Activated CD8-positive, alpha-beta T cell treated with anti-CD3 and anti-CD28 coated beads for 36 hours (primary cell): ENCODE data around the gene C5AR2. TPM values are rescaled to one million over a fixed set of nuclear protein-coding genes. Genes with fewer than 3 reads are reported as not detected.
A peak's percentile ranks its signal among the peaks of the same experiment; 100 is the strongest.

Experiments used
- ATAC-seq: fragments of 200-7000 bp; cut with Tn5 transposase; one replicate; pipeline ENCODE4 v1.10.0; 2021; ENCODE audit warnings: mild to moderate bottlenecking, moderate library complexity
- CTCF ChIA-PET: fragments of 350-600 bp; sonication (Branson Sonifier 250); formaldehyde crosslinking; loops from one replicate; lab custom pipeline; 2021; ENCODE audit warnings: antibody characterized with exemption; lab: Charles Lee
- POLR2A ChIA-PET: fragments of 350-600 bp; sonication (Branson Sonifier 250); formaldehyde crosslinking; loops from one replicate; lab custom pipeline; 2021; ENCODE audit warnings: antibody characterized with exemption; lab: Charles Lee
- DNase-seq: peaks from one replicate; pipeline ENCODE4 v3.0.0-alpha.2; 2020
- H3K27ac Mint-ChIP-seq: one replicate; pipeline ENCODE4 v1.8.0; 2021; ENCODE audit warnings: mild to moderate bottlenecking, mixed read lengths
- H3K27me3 Mint-ChIP-seq: one replicate; pipeline ENCODE4 v1.8.0; 2021; ENCODE audit warnings: mixed read lengths
- H3K36me3 Mint-ChIP-seq: one replicate; pipeline ENCODE4 v1.8.0; 2021; ENCODE audit warnings: low read depth, mixed read lengths
- H3K4me1 Mint-ChIP-seq: one replicate; pipeline ENCODE4 v1.8.0; 2021; ENCODE audit warnings: low read depth, mixed read lengths
- H3K4me3 Mint-ChIP-seq: one replicate; pipeline ENCODE4 v1.8.0; 2021; ENCODE audit warnings: mild to moderate bottlenecking, moderate library complexity, mixed read lengths
- H3K9me3 Mint-ChIP-seq: one replicate; pipeline ENCODE4 v1.8.0; 2021; ENCODE audit warnings: mixed read lengths
- CTCF ChIP-seq: fragments of 200-600 bp; IDR thresholded peaks from one replicate; pipeline ENCODE4 v1.8.0; 2022; ENCODE audit warnings: antibody characterized with exemption, mild to moderate bottlenecking
- intact Hi-C: fragments of 100-400 bp; cut with micrococcal nuclease; formaldehyde crosslinking; loops from one replicate; pipeline ENCODE4 v1.10.0; 2022
- total RNA-seq, 2 experiments: library from RNA; stranded (reverse); gene quantifications; one replicate each; pipeline ENCODE4 v1.2.3, GENCODE V29; 2021

C5AR2 gene
- total RNA-seq, 2 experiments from 2014 or later = 0.18 TPM; not detected in 1

GRCh38 chr19:47351548-47351947, 19.6 kb downstream of the C5AR2 start:
- no peak for ATAC-seq
- H3K9me3 Mint-ChIP-seq = peaks cover 2% of the 10 kb centered on the region
- CTCF ChIA-PET = interaction anchor here (0.9 kb wide), 1 partner anchor 39 kb away, joined by 4 read pairs; no protein-coding TSS in a partner anchor
- peaks cover 42% of the 10 kb centered on the region for H3K4me1 Mint-ChIP-seq
- H3K27me3 Mint-ChIP-seq = no peaks in the 10 kb centered on the region
- POLR2A ChIA-PET = no interaction called here
- peaks cover 51% of the 10 kb centered on the region for H3K36me3 Mint-ChIP-seq
- TF ChIP-seq CTCF = no peak
- H3K4me3 Mint-ChIP-seq = no peak overlapping the region
- intact Hi-C loops = no loop called here
- DNase-seq = no peak
- H3K27ac Mint-ChIP-seq = peak overlapping the region; percentile 16

- H3K36me3 Mint-ChIP-seq = peaks cover 56% of the 10 kb centered on the region
- DNase-seq = no peak
- intact Hi-C loops = no loop called here
- H3K4me1 Mint-ChIP-seq = peaks cover 42% of the 10 kb centered on the region
- no peak for ATAC-seq
- H3K9me3 Mint-ChIP-seq = peaks cover 2% of the 10 kb centered on the region
- no peak for TF ChIP-seq CTCF
- no peaks in the 10 kb centered on the region for H3K27me3 Mint-ChIP-seq
- ChIA-PET POLR2A (interaction anchor here (0.6 kb wide), 1 partner anchor 363 kb away, joined by 3 read pairs; no protein-coding TSS in a partner anchor), CTCF (interaction anchor here (0.9 kb wide), 1 partner anchor 39 kb away, joined by 4 read pairs; no protein-coding TSS in a partner anchor)
- no peak overlapping the region for H3K27ac Mint-ChIP-seq
- H3K4me3 Mint-ChIP-seq = no peak overlapping the region
Measured at GRCh38 chr19:47352095-47352494, 20.1 kb downstream of the C5AR2 start.

DNA sequence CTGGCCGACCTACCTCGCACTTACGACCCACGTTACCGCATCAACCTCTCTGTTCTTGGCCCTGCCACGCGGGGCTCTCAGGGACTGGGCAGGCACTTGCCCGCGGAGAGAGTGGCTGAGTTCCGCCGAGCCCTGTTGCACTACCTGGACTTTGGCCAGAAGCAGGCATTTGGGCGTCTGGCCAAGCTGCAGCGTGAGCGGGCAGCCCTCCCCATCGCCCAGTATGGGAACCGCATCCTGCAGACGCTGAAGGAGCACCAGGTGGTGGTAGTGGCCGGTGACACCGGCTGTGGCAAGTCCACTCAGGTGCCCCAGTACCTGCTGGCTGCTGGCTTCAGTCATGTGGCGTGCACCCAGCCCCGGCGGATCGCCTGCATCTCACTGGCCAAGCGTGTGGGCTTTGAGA, 21.3 kb downstream of the C5AR2 start:
- ATAC-seq (no peak), DNase-seq (no peak)
- intact Hi-C loops = no loop called here
- Mint-ChIP-seq H3K36me3 (peaks cover 67% of the 10 kb centered on the region), H3K4me3 (no peak overlapping the region), H3K27me3 (no peaks in the 10 kb centered on the region), H3K27ac (no peak overlapping the region), H3K9me3 (peaks cover 2% of the 10 kb centered on the region), H3K4me1 (peaks cover 42% of the 10 kb centered on the region)
- TF ChIP-seq CTCF = no peak
- CTCF ChIA-PET = interaction anchor here (1.0 kb wide), 1 partner anchor 143 kb away, joined by 3 read pairs; no protein-coding TSS in a partner anchor
- POLR2A ChIA-PET = no interaction called here

- H3K36me3 Mint-ChIP-seq = peaks cover 65% of the 10 kb centered on the region
- DNase-seq (no peak), ATAC-seq (no peak)
- POLR2A ChIA-PET = no interaction called here
- H3K4me3 Mint-ChIP-seq = no peak overlapping the region
- CTCF ChIA-PET = interaction anchor here (0.7 to 1.2 kb wide), 5 partner anchors 12 to 71 kb away, joined by 3 read pairs; no protein-coding TSS in a partner anchor
- no peaks in the 10 kb centered on the region for H3K9me3 Mint-ChIP-seq
- no peak for TF ChIP-seq CTCF
- peaks cover 16% of the 10 kb centered on the region for H3K4me1 Mint-ChIP-seq
- no peak overlapping the region for H3K27ac Mint-ChIP-seq
- H3K27me3 Mint-ChIP-seq = no peaks in the 10 kb centered on the region
- intact Hi-C loops = no loop called here
Measured at GRCh38 chr19:47356900-47357299, 24.9 kb downstream of the C5AR2 start.

- intact Hi-C loops = no loop called here
- H3K4me3 Mint-ChIP-seq = no peak overlapping the region
- peaks cover 8% of the 10 kb centered on the region for H3K4me1 Mint-ChIP-seq
- no peak overlapping the region for H3K27ac Mint-ChIP-seq
- H3K36me3 Mint-ChIP-seq = peaks cover 60% of the 10 kb centered on the region
- H3K27me3 Mint-ChIP-seq = no peaks in the 10 kb centered on the region
- CTCF ChIA-PET = interaction anchor here (0.7 to 1.1 kb wide), 3 partner anchors 13 to 34 kb away, joined by 3 read pairs; no protein-coding TSS in a partner anchor
- no peak for DNase-seq
- TF ChIP-seq CTCF = no peak
- POLR2A ChIA-PET = no interaction called here
- no peak for ATAC-seq
- H3K9me3 Mint-ChIP-seq = no peaks in the 10 kb centered on the region
Measured at GRCh38 chr19:47357788-47358680, 26.1 kb downstream of the C5AR2 start.
